HG03039 (cell line): ENCODE measurements around the gene SH3PXD2A.

ENCODE experiments used
- ATAC-seq: cut with Tn5 transposase; IDR thresholded peaks from one replicate; pipeline ENCODE4 v1.9.1; 2021; ENCODE audit warnings: mild to moderate bottlenecking, moderate library complexity; ENCODE audit not compliant: unreplicated experiment

SH3PXD2A gene

GRCh38 chr10:103653581-103654037 lies 201.8 kb downstream of the SH3PXD2A start:
- no peak for ATAC-seq

- ATAC-seq, result no peak
Observed at GRCh38 chr10:103652599-103653281, 202.6 kb downstream of the SH3PXD2A start.

- ATAC-seq, result no peak
Observed at GRCh38 chr10:103651783-103652476, 203.4 kb downstream of the SH3PXD2A start.

- ATAC-seq, result no peak
Observed at GRCh38 chr10:103651333-103651732, 204.0 kb downstream of the SH3PXD2A start.

GRCh38 chr10:103649654-103650423 lies 205.5 kb downstream of the SH3PXD2A start:
- ATAC-seq, result no peak

- ATAC-seq, result no peak
Observed at GRCh38 chr10:103648636-103649532, 206.5 kb downstream of the SH3PXD2A start.

GRCh38 chr10:103648251-103648635 lies 207.1 kb downstream of the SH3PXD2A start:
- no peak for ATAC-seq

- ATAC-seq, result no peak
Observed at GRCh38 chr10:103646304-103646703, 209.1 kb downstream of the SH3PXD2A start.

- no peak for ATAC-seq
Observed at GRCh38 chr10:103645141-103646054, 210.0 kb downstream of the SH3PXD2A start.

GRCh38 chr10:103643381-103643780 lies 212.0 kb downstream of the SH3PXD2A start:
- no peak for ATAC-seq

- ATAC-seq, result no peak
Observed at GRCh38 chr10:103641326-103641725, 214.1 kb downstream of the SH3PXD2A start.

- no peak for ATAC-seq
Observed at GRCh38 chr10:103640436-103641181, 214.8 kb downstream of the SH3PXD2A start.

GRCh38 chr10:103638948-103639347 lies 216.4 kb downstream of the SH3PXD2A start:
- ATAC-seq, result no peak

- ATAC-seq, result no peak
Observed at GRCh38 chr10:103637927-103638557, 217.3 kb downstream of the SH3PXD2A start.

GRCh38 chr10:103637011-103637410 lies 218.4 kb downstream of the SH3PXD2A start:
- no peak for ATAC-seq

- ATAC-seq, result no peak
Observed at GRCh38 chr10:103636492-103636891, 218.9 kb downstream of the SH3PXD2A start.

GRCh38 chr10:103635580-103635979 lies 219.8 kb downstream of the SH3PXD2A start:
- ATAC-seq, result no peak

GRCh38 chr10:103633846-103634245 lies 221.5 kb downstream of the SH3PXD2A start:
- ATAC-seq, result no peak
